ENCODE measurements around the gene HAUS6.
"Not testable (repeated sequence)": the region's sequence is repeated elsewhere in the genome, so short reads cannot be mapped to it uniquely, and the experiment has no call there.

HAUS6 gene, protein sequence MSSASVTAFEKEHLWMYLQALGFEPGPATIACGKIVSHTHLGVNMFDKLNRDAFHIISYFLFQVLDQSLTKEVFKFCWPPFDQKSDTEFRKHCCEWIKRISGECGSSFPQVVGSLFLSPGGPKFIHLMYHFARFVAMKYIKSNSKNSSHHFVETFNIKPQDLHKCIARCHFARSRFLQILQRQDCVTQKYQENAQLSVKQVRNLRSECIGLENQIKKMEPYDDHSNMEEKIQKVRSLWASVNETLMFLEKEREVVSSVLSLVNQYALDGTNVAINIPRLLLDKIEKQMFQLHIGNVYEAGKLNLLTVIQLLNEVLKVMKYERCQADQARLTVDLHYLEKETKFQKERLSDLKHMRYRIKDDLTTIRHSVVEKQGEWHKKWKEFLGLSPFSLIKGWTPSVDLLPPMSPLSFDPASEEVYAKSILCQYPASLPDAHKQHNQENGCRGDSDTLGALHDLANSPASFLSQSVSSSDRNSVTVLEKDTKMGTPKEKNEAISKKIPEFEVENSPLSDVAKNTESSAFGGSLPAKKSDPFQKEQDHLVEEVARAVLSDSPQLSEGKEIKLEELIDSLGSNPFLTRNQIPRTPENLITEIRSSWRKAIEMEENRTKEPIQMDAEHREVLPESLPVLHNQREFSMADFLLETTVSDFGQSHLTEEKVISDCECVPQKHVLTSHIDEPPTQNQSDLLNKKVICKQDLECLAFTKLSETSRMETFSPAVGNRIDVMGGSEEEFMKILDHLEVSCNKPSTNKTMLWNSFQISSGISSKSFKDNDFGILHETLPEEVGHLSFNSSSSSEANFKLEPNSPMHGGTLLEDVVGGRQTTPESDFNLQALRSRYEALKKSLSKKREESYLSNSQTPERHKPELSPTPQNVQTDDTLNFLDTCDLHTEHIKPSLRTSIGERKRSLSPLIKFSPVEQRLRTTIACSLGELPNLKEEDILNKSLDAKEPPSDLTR

DNA sequence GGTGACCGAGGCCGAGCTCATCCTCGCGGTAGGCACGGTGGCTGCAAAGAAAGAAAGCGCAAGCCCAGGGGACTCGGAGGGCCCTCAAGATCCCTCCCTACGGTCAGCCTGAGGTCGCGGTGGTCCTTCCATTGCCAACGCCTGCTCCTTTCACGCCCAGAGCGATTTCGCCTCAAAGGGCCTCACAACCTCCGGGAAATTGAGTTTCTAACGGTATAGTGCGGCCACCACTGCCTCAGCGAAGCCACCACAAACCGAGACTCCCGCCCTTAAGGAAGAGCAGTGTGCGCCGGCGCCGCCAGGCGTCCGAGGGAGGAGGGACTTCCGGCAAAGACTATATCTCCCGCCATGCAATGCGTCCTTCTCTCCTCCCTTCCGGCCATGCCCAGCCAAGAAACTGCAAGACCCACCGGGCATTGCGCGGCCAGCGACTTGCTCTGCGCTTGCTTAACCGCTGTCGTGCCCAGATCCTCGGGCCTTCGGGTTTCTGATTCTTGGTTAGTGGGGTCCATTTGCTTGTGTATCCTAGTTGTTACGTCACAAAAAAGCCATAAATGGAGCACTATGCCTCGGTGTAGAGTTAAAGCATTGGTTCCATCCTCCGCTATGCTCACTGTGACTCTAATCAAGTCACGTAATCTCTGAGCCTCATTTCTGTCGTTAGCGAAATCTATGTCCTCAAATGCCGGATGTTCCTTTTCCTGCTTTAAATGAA is at the start of gene HAUS6:
HAUS6 (minus strand) TSS at position 274 of the 715 bp plus-strand sequence; CDS start at position 21, 253 bp downstream.
- H3K4me3 ChIP-seq (ENCODE audit: low read depth, low read length), result peak within 1 kb of the TSS; percentile 76
- TF ChIP-seq, protein P1, sequence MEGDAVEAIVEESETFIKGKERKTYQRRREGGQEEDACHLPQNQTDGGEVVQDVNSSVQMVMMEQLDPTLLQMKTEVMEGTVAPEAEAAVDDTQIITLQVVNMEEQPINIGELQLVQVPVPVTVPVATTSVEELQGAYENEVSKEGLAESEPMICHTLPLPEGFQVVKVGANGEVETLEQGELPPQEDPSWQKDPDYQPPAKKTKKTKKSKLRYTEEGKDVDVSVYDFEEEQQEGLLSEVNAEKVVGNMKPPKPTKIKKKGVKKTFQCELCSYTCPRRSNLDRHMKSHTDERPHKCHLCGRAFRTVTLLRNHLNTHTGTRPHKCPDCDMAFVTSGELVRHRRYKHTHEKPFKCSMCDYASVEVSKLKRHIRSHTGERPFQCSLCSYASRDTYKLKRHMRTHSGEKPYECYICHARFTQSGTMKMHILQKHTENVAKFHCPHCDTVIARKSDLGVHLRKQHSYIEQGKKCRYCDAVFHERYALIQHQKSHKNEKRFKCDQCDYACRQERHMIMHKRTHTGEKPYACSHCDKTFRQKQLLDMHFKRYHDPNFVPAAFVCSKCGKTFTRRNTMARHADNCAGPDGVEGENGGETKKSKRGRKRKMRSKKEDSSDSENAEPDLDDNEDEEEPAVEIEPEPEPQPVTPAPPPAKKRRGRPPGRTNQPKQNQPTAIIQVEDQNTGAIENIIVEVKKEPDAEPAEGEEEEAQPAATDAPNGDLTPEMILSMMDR (IDR thresholded peaks at IDR 0.05; ENCODE audit: low read depth, low read length, missing control alignments), result peak; percentile 49

DNA sequence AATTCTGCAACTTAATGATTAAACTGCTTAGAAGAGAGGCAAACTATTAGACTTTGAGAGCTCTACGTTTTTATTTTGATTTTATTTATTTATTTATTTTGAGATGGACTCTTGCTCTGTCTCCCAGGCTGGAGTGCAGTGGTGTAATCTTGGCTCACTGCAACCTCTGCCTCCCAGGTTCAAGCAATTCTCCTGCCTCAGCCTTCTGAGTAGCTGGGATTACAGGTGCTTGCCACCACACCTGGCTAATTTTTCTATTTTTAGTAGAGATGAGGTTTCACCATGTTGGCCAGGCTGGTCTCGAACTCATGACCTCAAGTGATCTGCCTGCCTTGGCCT is 49.4 kb upstream of the HAUS6 start:
- DNase-seq (ENCODE audit: low read depth); H3K4me3 ChIP-seq (ENCODE audit: low read depth, low read length): not testable (repeated sequence)

More for the DNA sequence above, at the start of gene HAUS6:
- peak; percentile 98 for DNase-seq (ENCODE audit: low read depth)

DNA sequence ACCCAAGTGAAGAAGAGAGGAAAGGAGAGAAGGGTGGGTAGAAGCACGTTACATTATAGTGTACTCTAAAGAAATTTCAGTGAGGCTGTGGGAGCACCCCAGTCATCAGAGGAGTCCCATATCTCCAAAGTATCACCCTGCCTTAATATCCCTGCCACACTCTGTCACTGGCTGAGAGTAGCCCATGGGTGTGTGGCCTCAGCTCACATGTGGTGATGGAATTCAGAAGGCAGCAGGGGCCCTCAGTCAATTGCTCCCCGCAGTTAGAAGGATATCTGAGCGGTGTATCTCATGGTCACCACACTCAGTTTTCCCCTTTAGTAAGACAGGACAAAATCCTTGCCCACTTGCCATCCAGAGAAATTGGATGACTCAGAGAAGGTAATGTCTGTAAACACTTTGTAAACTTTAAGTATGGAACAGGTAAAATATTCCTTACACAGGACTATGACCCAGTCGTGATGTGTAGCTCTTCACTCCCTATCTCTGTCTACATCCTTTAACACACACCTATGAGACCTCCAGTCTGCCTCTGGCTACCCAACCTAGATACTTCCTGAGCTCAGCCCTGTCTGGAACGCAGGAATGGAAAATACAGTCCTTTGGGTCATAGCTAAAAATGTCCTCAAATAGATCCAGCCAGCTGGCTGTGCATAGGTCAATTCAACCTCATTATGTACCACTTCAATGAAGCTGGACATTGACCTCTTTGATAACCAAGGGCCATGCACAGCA is 48.9 kb upstream of the HAUS6 start:
- no peak overlapping the region for H3K4me3 ChIP-seq (ENCODE audit: low read depth, low read length)
- TF ChIP-seq, protein P1 (IDR thresholded peaks at IDR 0.05; ENCODE audit: low read depth, low read length, missing control alignments), result no peak
- DNase-seq (ENCODE audit: low read depth), result no peak

DNA sequence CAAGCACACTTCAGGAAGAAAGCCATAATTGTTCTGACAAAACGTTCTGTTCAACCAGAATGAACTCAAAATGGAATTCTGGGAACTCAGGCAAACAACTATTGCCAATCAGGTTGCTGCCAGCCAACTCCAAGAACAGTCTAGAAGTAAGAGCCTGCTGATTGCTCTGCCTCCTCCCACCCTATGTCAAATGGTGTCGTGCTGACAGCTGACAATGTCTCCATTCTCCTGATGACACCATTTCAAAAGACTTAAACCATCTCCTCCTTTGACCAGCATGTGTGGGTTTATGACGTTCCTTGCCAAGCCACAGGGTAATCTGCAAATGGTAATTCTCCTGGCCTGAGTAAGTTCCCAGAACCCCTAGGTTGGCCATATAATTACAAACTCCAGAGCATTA is 46.5 kb upstream of the HAUS6 start:
- no peak for DNase-seq (ENCODE audit: low read depth)
- H3K4me3 ChIP-seq (ENCODE audit: low read depth, low read length), result no peak overlapping the region
- TF ChIP-seq, protein P1 (IDR thresholded peaks at IDR 0.05; ENCODE audit: low read depth, low read length, missing control alignments), result no peak

DNA sequence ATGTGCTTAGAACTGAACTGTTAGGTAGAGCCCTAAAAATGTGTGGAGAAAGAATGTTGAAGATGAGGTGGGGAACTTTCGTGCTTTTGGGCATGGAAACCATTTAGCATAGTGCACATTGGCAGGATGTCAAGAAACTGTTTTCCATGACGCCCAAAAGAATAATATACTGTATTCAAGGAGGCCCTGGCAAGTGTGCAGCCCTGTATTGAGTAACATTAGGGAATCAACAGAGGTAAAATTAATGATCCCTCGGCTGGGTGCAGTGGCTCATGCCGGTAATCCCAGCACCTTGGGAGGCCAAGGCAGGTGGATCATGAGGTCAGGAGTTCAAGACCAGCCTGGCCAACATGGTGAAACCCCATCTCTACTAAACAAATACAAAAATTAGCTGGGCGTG is 45.5 kb upstream of the HAUS6 start:
- DNase-seq (ENCODE audit: low read depth), result no peak
- TF ChIP-seq, protein P1 (IDR thresholded peaks at IDR 0.05; ENCODE audit: low read depth, low read length, missing control alignments), result no peak
- no peak overlapping the region for H3K4me3 ChIP-seq (ENCODE audit: low read depth, low read length)

DNA sequence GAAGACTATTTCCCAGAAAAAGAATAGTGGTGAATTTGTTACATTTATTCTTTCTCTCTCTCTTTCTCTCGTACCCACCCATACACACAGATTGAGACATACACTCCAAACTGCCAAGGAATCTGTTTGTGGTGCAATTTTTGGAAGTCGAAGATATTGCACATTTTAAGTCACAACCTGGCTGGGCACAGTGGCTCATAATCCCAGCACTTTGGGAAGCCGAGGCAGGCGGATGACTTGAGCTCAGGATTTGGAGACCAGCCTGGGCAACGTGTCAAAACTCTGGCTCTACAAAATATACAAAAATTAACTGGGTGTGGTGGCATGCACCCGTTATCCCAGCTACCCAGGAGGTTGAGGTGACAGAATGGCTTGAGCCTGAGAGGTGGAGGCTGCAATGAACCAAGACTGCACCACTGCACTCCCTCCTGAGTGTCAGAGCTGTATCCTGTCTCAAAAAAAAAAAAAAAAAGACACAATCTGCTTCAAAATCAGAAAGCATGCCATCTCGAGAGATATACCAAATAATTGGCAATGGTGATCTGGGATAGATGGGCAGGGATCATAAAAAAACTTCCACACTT is 43.8 kb upstream of the HAUS6 start:
- TF ChIP-seq, protein P1 (IDR thresholded peaks at IDR 0.05; ENCODE audit: low read depth, low read length, missing control alignments), result no peak
- no peak for DNase-seq (ENCODE audit: low read depth)
- H3K4me3 ChIP-seq (ENCODE audit: low read depth, low read length), result no peak overlapping the region

Data from GM12864 (cell line).